ENCODE results near the gene CYP2E1.

DNA sequence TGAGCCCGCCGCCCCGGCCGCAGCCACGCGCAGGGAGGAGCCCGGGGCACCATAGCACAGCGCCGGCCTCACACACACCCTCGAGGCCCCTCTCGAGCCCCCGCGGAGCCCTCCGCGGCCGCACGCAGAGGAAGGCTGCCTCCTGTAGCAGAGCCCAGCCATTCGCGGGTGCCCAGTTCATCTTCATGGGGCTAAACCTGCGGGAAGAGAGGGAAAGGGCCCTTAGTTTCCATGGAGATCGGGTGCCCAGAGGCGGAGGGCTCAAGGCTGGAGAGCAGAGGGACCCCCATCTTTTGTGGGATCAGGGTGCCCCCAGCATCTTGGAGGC, 41.1 kb downstream of the CYP2E1 start:
- TF ChIP-seq POLR2AphosphoS5 (IDR thresholded peaks at IDR 0.05; ENCODE audit: borderline replicate concordance, low read depth, low read length) (no peak), EZH2 (IDR thresholded peaks at IDR 0.05) (no peak)
